Measurements from ENCODE around the gene CRIP1. TPM values are rescaled to one million over a fixed set of nuclear protein-coding genes. Genes with fewer than 3 reads are reported as not detected.

CRIP1 gene
- total and polyA plus RNA-seq, 2 donors (not counting 1 experiment from before 2014, with no cell fraction given), result 210 to 563 TPM

GRCh38 chr14:105525861-105526775 is 39.4 kb downstream of the CRIP1 start, which contains the start of gene TMEM121:
TSS of gene TMEM121 (plus strand) at chr14:105526583. CDS start at chr14:105528835, 2,252 bp downstream.
- ChIA-PET CTCF (interaction anchor here (1.5 kb wide), 1 partner anchor 156 kb away, joined by 4 read pairs; no protein-coding TSS in a partner anchor), POLR2A (no interaction called here)
- Histone ChIP-seq H4K20me1 (ENCODE audit: control insufficient read depth, insufficient read depth, low read length, poor library complexity, severe bottlenecking) (peaks cover 14% of the 10 kb centered on the region), H3K9ac (ENCODE audit: low read length) (peak within 1 kb of the TSS; percentile 48), H3K27me3 (replicated peaks in 1 of 4; ENCODE audit: control extremely low read depth in 1 of 4, control insufficient read depth in 3 of 4, insufficient read depth in 4 of 4, low read length in 3 of 4) (peaks cover 0 to 48% (median 9%) of the 10 kb centered on the region in 4 experiments), H3K4me3 (ENCODE audit: control extremely low read depth in 1 of 5, extremely low read depth in 1 of 5, insufficient read depth in 1 of 5, low read depth in 2 of 5, low read length in 4 of 5) (peak within 1 kb of the TSS in 4 of 5 experiments; percentile 28 to 47 (median 42)), H3K9me3 (ENCODE audit: control extremely low read depth in 1 of 3, control insufficient read depth in 2 of 3, insufficient read depth in 1 of 3, low read length in 2 of 3) (peaks cover 0 to 6% (median 0%) of the 10 kb centered on the region in 3 donors), H3K4me2 (replicated peaks; ENCODE audit: low read depth, low read length, poor library complexity, severe bottlenecking) (peak within 1 kb of the TSS; percentile 100), H3K27ac (ENCODE audit: low read length in 2 of 2) (no peak within 1 kb of the TSS), H3K36me3 (replicated peaks in 1 of 2; ENCODE audit: control extremely low read depth in 1 of 2, control insufficient read depth in 1 of 2, extremely low read depth in 1 of 2, insufficient read depth in 2 of 2, low read length in 1 of 2) (no peaks in the 10 kb centered on the region), H3K79me2 (ENCODE audit: control insufficient read depth, insufficient read depth, low read length) (no peaks in the 10 kb centered on the region), H3K4me1 (ENCODE audit: control insufficient read depth in 2 of 2, insufficient read depth in 2 of 2, low read length in 2 of 2) (peaks cover 41 to 46% of the 10 kb centered on the region in 2 donors), H2AFZ (ENCODE audit: insufficient read depth, low read depth, low read length, poor library complexity, severe bottlenecking) (peak within 1 kb of the TSS; percentile 49)
- Mint-ChIP-seq H3K27me3 (no peaks in the 10 kb centered on the region), H3K9me3 (ENCODE audit: insufficient read depth) (no peaks in the 10 kb centered on the region), H3K4me3 (peak within 1 kb of the TSS; percentile 80), H3K4me1 (peaks cover 32% of the 10 kb centered on the region), H3K27ac (no peak within 1 kb of the TSS)
- ATAC-seq (ENCODE audit: low read depth), result peak; percentile 26
- DNase-seq, result peak; percentile 63
- 2% methylated on average over 86 of the region's 88 CpGs for WGBS (ENCODE audit: insufficient coverage)
- TF ChIP-seq, protein P1, sequence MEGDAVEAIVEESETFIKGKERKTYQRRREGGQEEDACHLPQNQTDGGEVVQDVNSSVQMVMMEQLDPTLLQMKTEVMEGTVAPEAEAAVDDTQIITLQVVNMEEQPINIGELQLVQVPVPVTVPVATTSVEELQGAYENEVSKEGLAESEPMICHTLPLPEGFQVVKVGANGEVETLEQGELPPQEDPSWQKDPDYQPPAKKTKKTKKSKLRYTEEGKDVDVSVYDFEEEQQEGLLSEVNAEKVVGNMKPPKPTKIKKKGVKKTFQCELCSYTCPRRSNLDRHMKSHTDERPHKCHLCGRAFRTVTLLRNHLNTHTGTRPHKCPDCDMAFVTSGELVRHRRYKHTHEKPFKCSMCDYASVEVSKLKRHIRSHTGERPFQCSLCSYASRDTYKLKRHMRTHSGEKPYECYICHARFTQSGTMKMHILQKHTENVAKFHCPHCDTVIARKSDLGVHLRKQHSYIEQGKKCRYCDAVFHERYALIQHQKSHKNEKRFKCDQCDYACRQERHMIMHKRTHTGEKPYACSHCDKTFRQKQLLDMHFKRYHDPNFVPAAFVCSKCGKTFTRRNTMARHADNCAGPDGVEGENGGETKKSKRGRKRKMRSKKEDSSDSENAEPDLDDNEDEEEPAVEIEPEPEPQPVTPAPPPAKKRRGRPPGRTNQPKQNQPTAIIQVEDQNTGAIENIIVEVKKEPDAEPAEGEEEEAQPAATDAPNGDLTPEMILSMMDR (IDR thresholded peaks at IDR 0.05), result no peak
- TF ChIP-seq EZH2 (IDR thresholded peaks at IDR 0.05; ENCODE audit: borderline replicate concordance, insufficient read depth, low read depth, low read length, poor library complexity, severe bottlenecking), result no peak
- intact Hi-C loops (cut with micrococcal nuclease), result loop anchor here (5.0 kb wide), 1 partner anchor 324 kb away; no protein-coding TSS in a partner anchor
